22Rv1 (cell line): ENCODE data around the gene UBE2G1.

Experiments
- CTCF ChIP-seq: fragments of 450-650 bp; IDR thresholded peaks from 2 replicates; pipeline ENCODE4 v1.5.1; 2017; ENCODE audit warnings: mild to moderate bottlenecking
- ZFX ChIP-seq: fragments of 450-650 bp; IDR thresholded peaks from 2 replicates; pipeline ENCODE4 v1.6.1; 2017; ENCODE audit warnings: antibody characterized with exemption, borderline replicate concordance

DNA sequence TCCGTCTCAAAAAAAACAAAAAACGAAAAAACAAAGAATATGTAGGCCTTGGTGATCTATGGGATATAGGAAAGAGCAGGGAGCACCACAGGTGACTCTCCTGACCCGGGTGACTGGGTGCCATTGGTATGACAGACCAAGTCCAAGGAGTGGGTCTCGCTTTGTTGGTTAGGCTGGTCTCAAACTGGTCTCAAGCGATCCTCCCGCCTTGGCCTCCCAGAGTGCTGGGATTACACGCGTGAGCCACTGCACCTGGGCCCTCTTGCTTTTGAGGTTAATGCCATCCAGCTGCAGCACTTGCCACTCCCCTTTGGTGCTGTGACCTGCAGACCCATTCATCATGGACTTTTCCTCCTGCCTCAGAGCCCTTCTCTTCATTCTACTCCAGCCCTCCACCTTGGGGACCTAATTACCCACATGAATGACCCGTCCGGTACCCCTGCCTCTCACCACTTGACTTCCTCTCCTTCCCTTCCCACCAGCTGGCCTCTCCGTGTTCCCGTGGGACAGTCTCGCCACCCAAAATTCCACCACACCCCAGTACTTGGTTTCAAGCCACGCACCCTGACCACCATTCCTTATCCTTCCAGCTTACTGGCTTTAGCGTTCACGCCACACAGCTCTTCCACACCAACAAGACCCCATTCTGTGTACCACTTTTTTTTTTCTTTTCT is 3.2 kb upstream of the UBE2G1 start:
- TF ChIP-seq CTCF = no peak
- TF ChIP-seq ZFX = no peak
